ENCODE measurements around the gene GLS.

GLS gene

GRCh38 chr2:190887089-190887488 is 6.5 kb downstream of the GLS start:
- DNase-seq: no peak

DNA sequence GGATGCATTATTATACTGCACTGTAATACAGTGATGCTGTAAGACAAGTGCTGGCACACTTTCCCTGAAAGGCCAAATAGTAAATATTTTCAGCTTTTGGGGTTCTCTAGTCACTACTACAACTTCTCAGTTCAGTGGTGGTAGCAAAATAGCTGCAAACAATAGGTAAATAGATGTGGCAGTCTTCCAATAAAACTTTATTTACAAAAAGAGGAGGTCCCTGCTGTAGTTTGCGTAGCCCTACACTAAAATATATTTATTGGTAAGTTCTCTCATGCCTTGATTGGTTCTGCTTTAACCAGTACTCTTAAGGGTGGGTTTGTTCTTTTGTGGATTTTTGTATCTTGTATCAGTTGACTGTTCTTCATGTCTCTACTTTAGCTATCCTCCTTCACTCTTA is 7.8 kb downstream of the GLS start:
- no peak for DNase-seq

GRCh38 chr2:190889175-190889943 is 8.7 kb downstream of the GLS start:
- DNase-seq: no peak

DNA sequence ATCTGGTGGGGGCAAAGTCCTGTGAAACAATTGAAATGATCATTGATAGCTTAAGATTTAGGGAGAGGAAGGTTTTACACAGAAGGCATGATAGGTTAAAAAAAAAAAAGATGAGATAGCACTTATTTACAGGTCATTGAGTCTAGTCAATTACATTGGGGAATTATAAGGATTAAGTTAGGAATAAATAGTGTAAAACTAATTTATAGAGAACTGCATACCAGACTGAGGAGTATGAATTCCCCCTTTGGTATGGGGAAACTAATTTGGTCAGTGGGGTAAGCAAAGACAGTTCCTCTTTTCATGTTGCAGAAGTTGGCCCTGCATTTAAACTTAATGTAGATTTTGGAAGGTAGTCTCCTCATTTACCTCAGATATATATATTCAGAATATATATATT is 10.8 kb downstream of the GLS start:
- no peak for DNase-seq

DNA sequence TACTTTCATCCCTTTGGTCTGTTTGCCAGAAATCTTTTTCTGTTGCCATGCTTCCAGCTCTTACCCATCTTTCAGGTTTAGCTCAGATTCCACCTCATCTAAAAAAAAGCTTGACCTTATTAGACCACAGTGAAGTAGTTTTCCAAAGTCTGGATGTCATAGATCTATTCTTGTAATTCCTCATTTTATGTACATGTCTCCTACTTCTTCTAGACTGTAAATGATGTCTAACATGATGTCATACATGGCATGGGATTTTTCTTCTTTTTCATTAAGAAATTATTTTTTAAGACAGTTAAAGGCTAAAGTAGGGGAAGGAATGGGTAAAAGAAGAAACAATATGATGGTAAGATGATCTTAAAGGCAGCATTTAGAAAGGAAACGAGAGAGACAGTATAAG is 11.3 kb downstream of the GLS start:
- no peak for DNase-seq

DNA sequence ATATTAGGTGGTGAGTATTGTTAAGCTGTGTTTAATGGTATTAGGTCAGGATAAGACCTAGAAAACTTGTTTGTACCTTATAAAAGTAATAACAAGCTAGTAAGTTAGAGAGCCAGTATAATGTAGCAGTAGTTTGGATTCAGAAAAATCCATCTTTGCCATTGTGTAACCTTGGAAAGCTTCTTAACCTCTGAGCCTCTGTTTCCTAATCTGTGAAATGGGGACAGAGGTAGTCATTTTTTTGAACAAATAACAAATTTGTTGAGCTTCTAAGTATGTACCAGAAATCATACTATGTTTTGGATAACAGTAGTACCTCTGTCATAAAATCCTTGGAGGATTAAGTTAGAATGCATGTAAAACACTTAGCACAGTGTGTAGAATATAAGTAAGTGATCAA is 12.5 kb downstream of the GLS start:
- no peak for DNase-seq

DNA sequence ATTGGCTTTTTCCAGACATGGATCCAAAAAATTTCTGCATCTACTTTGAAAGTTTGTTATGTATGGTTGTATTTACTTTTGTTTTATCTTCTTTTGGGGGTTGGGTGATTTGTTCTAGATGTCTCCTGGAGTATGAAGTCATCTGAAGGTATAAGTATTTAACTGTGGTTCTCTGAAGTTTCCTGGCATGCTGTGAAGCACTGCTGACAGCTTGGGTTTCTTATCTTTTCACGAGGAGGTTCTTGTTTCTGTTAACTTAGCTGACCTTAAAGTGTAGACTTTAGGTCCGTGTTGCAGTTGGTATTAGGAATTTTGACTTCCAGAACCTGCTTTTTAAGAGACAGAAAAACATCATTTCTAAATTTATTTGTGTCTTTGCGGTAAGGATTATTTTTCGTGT is 15.9 kb downstream of the GLS start:
- DNase-seq: no peak

DNA sequence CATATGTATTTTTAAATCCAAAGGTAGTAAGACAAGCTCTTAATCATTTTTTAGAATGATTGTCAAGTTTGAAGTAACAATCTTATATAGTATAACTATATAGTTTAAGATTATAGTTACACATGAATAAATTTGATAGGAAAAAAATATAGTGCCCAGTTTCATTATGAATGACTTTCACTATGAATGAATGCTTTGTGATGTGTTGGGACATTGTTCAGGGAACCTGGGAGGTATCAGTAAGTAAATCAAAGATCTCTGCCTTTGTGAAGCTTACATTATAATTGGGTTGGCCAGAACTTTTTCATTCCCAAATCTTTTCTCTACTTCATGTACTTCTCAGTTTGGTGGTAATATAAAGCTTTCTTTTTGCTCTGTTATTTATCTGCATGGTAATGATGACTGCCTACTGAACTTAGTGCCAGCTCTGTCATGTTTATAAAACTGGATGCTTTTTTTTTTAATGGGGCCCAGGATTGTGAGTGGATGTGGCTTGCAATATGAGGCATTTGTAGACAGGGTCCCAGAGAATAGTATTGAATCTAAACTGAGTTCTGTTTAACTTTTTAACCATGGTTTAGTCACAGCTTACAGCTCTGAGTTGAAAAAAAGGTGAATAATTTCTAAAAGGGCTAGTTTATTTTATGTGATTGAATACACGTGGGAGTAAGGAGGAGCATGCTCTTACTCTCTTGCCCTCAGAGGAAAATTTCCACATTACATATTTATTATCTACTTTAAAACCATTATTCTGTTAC is 23.3 kb downstream of the GLS start:
- no peak for DNase-seq

GRCh38 chr2:190904640-190905261 is 24.1 kb downstream of the GLS start:
- no peak for DNase-seq

GRCh38 chr2:190908532-190908931 is 27.9 kb downstream of the GLS start:
- DNase-seq: no peak

DNA sequence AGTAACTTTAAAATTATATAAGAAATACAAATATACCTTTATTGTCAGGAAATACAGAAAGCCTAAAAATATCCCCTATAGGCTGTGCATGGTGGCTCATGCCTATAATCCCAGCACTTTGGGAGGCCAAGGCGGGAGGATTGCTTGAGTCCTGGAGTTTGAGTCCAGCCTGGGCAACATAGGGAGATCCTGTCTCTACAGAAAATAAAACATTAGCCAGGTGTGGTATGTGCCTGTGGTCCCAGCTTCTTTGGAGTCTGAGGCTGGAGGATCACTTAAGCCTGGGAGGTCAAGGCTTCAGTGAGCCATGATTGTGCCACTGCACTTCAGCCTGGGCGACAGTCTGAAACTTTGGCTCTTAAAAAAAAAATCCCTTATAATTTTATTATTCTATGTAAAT is 29.1 kb downstream of the GLS start:
- DNase-seq: no peak

DNA sequence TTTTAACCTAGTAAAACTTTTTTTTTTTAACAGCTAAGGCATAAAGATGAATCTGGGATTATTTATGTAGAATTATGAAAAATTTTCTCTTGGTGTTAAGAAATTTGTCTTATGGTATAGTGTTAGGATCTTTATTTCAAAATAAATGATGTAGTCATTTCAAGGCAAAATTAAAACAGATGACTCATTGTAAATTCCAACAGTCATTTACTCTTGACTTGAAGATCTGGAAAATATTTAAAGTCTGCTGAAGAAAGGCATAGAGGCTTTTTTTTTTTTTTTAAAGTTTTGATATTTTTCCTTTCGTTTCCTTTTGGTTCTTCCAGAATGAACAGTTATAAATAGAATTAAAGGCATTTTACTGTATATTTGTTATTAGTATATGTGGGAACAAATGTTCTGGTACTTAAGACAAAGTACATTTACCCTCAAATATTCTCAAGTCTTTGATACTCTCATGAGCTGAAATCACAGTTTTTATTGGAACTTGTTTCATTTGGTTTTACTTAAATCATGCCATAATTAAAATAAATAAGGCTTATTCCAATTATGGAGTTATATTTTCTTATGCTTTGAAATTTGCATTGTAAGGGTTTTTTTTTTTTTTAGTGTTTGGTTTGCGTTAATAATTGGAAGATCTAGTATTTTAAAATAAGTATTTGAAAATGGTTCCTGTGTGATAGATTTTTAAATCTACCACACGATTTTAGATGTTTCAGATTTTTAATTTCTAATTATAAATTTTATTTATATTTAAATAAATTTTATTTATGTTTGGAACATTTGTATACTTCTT is 29.9 kb downstream of the GLS start:
- DNase-seq: no peak

- DNase-seq: no peak
Measured at GRCh38 chr2:190911813-190912212, 31.2 kb downstream of the GLS start.

GRCh38 chr2:190912726-190913125 is 32.1 kb downstream of the GLS start:
- DNase-seq: no peak

GRCh38 chr2:190913725-190914124 is 33.1 kb downstream of the GLS start:
- no peak for DNase-seq

DNA sequence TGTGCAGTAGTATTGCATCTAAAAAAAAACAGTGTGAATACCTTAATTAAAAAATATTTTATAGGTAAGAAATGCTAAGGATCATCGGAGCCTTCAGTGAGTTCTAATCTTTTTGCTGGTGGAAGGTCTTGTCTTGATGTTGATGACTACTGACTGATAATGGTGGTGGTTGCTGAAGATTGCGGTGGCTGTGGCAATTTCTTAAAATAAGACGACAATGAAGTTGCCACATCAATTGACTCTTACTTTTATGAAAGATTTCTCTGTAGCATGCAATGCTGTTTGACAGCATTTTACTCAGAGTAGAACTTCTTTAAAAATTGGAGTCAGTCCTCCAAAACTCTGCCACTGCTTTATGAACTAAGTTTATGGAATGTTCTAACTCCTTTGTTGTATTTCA is 36.2 kb downstream of the GLS start:
- DNase-seq: no peak

DNA sequence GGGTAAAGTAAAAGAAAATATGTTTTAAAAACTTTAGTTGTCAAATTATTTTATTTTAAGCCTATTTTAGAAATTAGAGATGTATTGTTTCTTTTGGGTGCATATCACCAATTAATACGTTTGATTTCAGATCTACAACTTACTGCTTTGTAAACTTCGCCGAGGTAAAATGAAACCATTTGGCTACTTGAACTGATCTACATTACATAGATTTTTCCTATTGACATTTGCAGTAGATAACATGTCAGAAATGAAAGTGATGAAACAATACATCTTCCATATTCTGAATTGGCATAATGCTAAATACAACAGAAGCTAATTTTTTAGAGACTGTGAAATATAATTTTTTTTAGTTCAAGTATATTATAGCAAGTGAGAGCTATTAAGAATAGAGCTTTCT is 39.5 kb downstream of the GLS start:
- DNase-seq: no peak

DNA sequence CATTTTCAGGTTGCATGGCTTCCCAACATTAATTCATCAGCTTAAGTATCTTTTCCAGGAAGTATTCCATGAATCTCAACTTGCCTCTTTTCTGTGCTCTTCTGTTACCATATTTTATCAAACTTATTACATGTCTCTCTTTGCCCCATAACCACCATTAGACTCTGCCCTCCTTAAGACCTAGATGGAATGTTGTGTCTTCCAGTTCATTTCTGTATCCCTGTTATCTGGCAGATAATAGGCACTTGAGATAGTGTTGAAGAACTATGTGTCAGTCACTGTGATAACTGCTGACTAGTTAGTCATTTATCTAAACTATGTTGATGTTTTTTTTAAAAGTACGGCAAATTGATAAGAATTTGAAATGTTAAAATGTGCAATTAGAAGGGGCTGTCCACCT is 41.8 kb downstream of the GLS start:
- no peak for DNase-seq

DNA sequence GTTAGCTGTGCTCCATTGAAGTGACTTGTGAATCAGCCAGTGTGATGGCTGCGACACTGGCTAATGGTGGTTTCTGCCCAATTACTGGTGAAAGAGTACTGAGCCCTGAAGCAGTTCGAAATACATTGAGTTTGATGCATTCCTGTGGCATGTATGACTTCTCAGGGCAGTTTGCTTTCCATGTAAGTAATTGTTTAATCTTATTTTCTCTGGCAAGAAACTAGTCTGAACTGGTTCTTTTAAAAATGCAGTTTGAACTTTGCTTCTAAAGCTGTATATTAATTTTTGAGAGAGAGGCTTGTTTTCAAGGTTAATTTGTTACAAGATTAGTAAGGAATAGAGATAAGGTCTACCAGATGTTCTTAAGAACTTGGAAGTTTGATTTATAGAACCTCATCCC is 46.7 kb downstream of the GLS start:
- no peak for DNase-seq

DNA sequence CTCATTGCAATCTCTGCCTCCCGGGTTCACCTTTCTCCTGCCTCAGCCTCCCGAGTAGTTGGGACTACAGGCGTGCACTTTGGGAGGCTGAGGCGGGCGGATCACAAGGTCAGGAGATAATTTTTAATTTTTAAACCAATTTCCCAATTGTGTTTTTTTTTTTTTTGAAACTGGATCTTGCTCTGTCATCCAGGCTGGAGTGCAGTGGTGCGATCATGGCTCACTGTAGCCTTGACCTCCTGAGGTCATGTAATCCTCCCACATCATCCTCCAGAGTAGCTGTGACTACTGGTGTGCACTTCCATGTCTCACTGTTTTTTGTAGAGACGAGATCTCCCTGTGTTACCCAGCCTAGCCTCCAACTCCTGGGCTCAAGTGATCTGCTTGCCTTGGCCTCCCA is 49.3 kb downstream of the GLS start:
- no peak for DNase-seq

DNA sequence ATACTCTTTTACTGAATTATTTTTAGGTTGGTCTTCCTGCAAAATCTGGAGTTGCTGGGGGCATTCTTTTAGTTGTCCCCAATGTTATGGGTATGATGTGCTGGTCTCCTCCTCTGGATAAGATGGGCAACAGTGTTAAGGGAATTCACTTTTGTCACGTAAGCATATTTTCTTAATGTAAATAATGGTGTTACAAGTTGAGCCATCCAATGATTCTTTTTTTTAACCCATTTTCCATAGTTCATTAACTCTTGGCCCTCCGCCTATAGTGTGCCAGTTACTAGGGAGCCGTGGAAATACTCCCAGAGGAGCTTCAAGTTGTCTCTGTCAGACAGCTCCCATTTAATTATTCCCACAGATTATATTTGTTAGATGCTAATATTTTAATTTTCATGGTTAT is 49.8 kb downstream of the GLS start:
- DNase-seq: no peak

GRCh38 chr2:190932514-190932913 is 51.9 kb downstream of the GLS start:
- no peak for DNase-seq

DNA sequence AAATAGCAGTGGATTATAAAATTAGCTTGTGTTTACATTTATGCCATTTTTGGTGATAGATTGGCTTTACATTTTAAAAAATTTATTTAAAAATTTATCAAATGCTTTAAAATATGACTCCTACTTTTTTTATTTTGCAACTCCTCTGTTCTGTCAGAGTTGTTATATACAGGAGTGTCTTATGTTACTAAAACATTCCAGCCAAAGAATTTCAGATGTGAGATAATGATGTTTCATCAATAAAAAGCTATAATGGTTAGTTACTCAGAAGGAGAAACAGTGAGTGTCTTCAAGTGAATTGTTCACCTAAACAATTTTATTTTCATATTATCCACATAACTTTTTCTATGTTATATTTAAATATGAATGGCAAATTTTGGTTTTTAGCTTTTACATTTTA is 52.7 kb downstream of the GLS start:
- no peak for DNase-seq

All from stimulated activated CD4-positive, alpha-beta T cell treated with anti-CD3 and anti-CD28 coated beads, Interleukin-2, amount 100 ng/mL, for 48 hours (primary cell).